DOHH2 (cell line): Measurements from ENCODE around the gene OBSCN.

Experiments used
- H3F3A ChIP-seq: fragments of 200-600 bp; sonication (generic), shearing (Covaris generic); 2 replicates; pipeline ENCODE4 v1.6.0; 2016; ENCODE audit warnings: antibody characterized with exemption, mild to moderate bottlenecking; ENCODE audit not compliant: control insufficient read depth, insufficient read depth
- H3K27ac ChIP-seq: fragments of 200-600 bp; sonication (generic); 2 replicates; pipeline ENCODE4 v1.5.1; 2014; ENCODE audit warnings: low read depth, mild to moderate bottlenecking, low read length, moderate library complexity
- H3K27me3 ChIP-seq: fragments of 200-600 bp; sonication (generic); 2 replicates; pipeline ENCODE4 v1.6.1; 2014; ENCODE audit warnings: mild to moderate bottlenecking, low read length, mixed read lengths; ENCODE audit not compliant: control insufficient read depth
- H3K36me3 ChIP-seq: fragments of 200-600 bp; sonication (generic); 2 replicates; pipeline ENCODE4 v1.6.1; 2014; ENCODE audit warnings: mild to moderate bottlenecking, low read length, moderate library complexity, mixed read lengths; ENCODE audit not compliant: control insufficient read depth
- H3K4me1 ChIP-seq: fragments of 200-600 bp; sonication (generic); 2 replicates; pipeline ENCODE4 v1.6.1; 2014; ENCODE audit warnings: mild to moderate bottlenecking, low read length, mixed read lengths; ENCODE audit not compliant: control insufficient read depth
- H3K4me2 ChIP-seq: fragments of 200-600 bp; sonication (generic); 2 replicates; pipeline ENCODE4 v1.6.0; 2014; ENCODE audit warnings: mild to moderate bottlenecking, low read length, moderate library complexity
- H3K4me3 ChIP-seq: fragments of 200-600 bp; sonication (generic); 2 replicates; pipeline ENCODE4 v1.5.1; 2014; ENCODE audit warnings: mild to moderate bottlenecking, low read length, mixed read lengths
- H3K79me2 ChIP-seq: fragments of 200-600 bp; sonication (generic); 2 replicates; pipeline ENCODE4 v1.6.1; 2014; ENCODE audit warnings: mild to moderate bottlenecking, low read length, mixed read lengths; ENCODE audit not compliant: control insufficient read depth
- H3K9me2 ChIP-seq: fragments of 200-600 bp; sonication (generic); replicated peaks from 2 replicates; pipeline ENCODE4 v1.6.1; 2014; ENCODE audit warnings: mild to moderate bottlenecking, low read length, mixed read lengths; ENCODE audit not compliant: control insufficient read depth
- H3K9me3 ChIP-seq: fragments of 200-600 bp; sonication (generic); 2 replicates; pipeline ENCODE4 v1.6.1; 2014; ENCODE audit warnings: antibody characterized with exemption, low read length, mixed read lengths; ENCODE audit not compliant: control insufficient read depth, insufficient read depth
- H4K20me1 ChIP-seq: fragments of 200-600 bp; sonication (generic); 2 replicates; pipeline ENCODE4 v1.6.0; 2014; ENCODE audit warnings: low read depth, mild to moderate bottlenecking, antibody characterized with exemption, low read length, moderate library complexity; ENCODE audit not compliant: control insufficient read depth, insufficient read depth
- EZH2phosphoT487 ChIP-seq: fragments of 200-600 bp; sonication (generic); IDR thresholded peaks from 2 replicates; pipeline ENCODE4 v1.6.1; 2017; ENCODE audit warnings: borderline replicate concordance, mild to moderate bottlenecking, antibody characterized with exemption, low read length, moderate library complexity, mixed read lengths
- TF ChIP-seq, protein P1 (sequence below): fragments of 200-600 bp; sonication (generic); IDR thresholded peaks from one replicate; pipeline ENCODE4 v1.5.1; 2014; ENCODE audit warnings: antibody characterized with exemption, mild to moderate bottlenecking, low read depth, low read length; ENCODE audit not compliant: poor library complexity, severe bottlenecking

The OBSCN gene

GRCh38 chr1:228194436-228194835 lies 13.4 kb upstream of the OBSCN start:
- no peaks in the 10 kb centered on the region for H3K36me3 ChIP-seq
- no peaks in the 10 kb centered on the region for H3K79me2 ChIP-seq
- no peaks in the 10 kb centered on the region for H3K4me1 ChIP-seq
- H3K4me3 ChIP-seq = no peak overlapping the region
- no peak overlapping the region for H3K4me2 ChIP-seq
- H3K27ac ChIP-seq = no peak overlapping the region
- TF ChIP-seq, protein P1, sequence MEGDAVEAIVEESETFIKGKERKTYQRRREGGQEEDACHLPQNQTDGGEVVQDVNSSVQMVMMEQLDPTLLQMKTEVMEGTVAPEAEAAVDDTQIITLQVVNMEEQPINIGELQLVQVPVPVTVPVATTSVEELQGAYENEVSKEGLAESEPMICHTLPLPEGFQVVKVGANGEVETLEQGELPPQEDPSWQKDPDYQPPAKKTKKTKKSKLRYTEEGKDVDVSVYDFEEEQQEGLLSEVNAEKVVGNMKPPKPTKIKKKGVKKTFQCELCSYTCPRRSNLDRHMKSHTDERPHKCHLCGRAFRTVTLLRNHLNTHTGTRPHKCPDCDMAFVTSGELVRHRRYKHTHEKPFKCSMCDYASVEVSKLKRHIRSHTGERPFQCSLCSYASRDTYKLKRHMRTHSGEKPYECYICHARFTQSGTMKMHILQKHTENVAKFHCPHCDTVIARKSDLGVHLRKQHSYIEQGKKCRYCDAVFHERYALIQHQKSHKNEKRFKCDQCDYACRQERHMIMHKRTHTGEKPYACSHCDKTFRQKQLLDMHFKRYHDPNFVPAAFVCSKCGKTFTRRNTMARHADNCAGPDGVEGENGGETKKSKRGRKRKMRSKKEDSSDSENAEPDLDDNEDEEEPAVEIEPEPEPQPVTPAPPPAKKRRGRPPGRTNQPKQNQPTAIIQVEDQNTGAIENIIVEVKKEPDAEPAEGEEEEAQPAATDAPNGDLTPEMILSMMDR = no peak
- no peak for TF ChIP-seq EZH2phosphoT487
- H3K9me2 ChIP-seq = no peaks in the 10 kb centered on the region
- no peaks in the 10 kb centered on the region for H3F3A ChIP-seq
- H3K27me3 ChIP-seq = no peaks in the 10 kb centered on the region
- peaks cover 9% of the 10 kb centered on the region; the same call in 1 of the 2 replicates for H3K9me3 ChIP-seq
- H4K20me1 ChIP-seq = no peaks in the 10 kb centered on the region

DNA sequence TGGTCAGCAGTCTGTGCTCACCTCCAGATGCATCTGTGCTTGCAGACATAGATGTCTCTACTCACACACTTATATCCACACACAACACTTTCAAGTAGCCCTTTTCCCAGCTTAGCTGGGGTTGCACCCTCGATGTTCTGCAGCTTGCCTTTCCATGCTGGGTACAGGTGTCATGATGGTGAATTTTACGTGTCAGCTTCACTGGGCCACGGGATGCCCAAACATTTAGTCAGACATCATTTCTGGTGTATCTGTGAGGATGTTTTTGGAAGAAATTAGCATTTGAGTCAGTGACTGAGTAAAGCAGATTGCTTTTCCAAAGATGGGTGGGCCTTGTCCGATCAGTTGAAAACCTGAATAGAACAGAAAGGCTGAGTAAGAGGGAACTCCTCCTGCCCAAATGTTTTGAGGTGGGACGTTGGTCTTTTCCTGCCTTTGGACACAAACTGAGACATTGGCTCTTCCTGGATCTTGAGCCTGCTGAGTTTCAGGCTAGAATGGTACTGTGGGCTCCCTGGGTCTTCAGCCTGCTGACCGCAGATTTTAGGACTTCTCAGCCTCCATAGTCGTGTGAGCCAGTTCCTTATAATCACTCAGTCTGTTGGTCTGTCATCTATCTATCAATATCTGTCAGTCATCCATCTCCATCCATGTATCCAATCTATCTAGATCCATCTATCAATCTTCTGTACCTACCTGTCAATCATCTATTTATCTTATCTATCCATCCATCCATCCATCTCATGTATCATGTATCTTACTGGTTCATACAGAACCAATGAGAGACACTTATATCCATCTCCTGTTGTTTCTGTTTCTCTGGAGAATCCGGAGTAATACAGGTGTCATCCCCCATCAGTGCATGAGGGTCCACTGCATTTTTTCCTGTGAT lies 12.7 kb upstream of the OBSCN start:
- Histone ChIP-seq H3K4me2 (no peak overlapping the region), H3K9me2 (no peaks in the 10 kb centered on the region), H3K27me3 (no peaks in the 10 kb centered on the region), H4K20me1 (no peaks in the 10 kb centered on the region), H3K4me1 (no peaks in the 10 kb centered on the region), H3F3A (no peaks in the 10 kb centered on the region), H3K79me2 (no peaks in the 10 kb centered on the region), H3K4me3 (no peak overlapping the region), H3K9me3 (peaks cover 14% of the 10 kb centered on the region; the same call in 1 of the 2 replicates), H3K36me3 (no peaks in the 10 kb centered on the region), H3K27ac (no peak overlapping the region)
- TF ChIP-seq, protein P1 = no peak
- TF ChIP-seq EZH2phosphoT487 = no peak

DNA sequence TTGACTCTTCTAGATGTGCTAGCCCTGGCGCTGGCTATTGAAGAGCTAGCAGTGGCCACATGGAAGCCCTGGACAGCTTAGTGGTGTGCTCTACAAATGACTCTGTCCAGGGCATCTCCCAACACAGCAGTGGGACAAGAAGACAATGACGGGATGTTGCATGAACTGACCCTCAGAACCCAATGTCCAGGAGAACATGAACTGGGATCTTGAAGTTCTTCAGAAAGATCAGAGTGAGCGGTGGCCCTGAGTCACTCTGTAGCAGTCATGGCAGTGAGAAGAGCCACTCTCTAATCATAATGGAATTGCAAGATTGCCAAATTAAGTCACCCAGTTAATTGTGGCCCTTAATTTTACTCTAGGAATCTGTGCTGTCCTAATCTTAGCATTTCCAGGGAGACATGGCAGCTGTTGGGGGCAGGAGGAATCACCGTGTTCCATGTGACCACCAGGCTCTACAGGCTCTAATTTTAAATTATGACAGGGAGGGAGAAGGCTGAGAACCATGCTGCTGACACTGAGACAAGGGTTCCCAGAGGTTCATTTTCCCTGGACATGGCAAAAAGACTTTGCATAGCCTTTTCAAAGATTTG lies 10.2 kb upstream of the OBSCN start:
- Histone ChIP-seq H4K20me1 (no peaks in the 10 kb centered on the region), H3K79me2 (no peaks in the 10 kb centered on the region), H3K4me3 (no peak overlapping the region), H3F3A (no peaks in the 10 kb centered on the region), H3K9me3 (peaks cover 14% of the 10 kb centered on the region; the same call in 1 of the 2 replicates), H3K4me1 (no peaks in the 10 kb centered on the region), H3K4me2 (no peak overlapping the region), H3K36me3 (no peaks in the 10 kb centered on the region), H3K9me2 (no peaks in the 10 kb centered on the region), H3K27me3 (no peaks in the 10 kb centered on the region), H3K27ac (no peak overlapping the region)
- no peak for TF ChIP-seq EZH2phosphoT487
- TF ChIP-seq, protein P1 = no peak
